GM23338 (cell line): ENCODE measurements around the gene MYL6. TPM values are rescaled to one million over a fixed set of nuclear protein-coding genes. Genes with fewer than 3 reads are reported as not detected.

Experiments used
- ATAC-seq: fragments of 200-7000 bp; cut with Tn5 transposase; 3 replicates; pipeline ENCODE4 v1.9.1; 2020
- DNase-seq: peaks from one replicate; pipeline ENCODE4 v3.0.0-alpha.2; 2015; ENCODE audit warnings: low spot score
- H2AFZ ChIP-seq: fragments of 200-600 bp; sonication (generic); 2 replicates; pipeline ENCODE4 v1.8.0; 2016; ENCODE audit warnings: antibody characterized with exemption, mild to moderate bottlenecking, moderate library complexity
- H3F3A ChIP-seq: fragments of 200-600 bp; sonication (generic); replicated peaks from 2 replicates; pipeline ENCODE4 v1.8.0; 2017; ENCODE audit warnings: antibody characterized with exemption, mixed run types, low read depth
- H3K27ac ChIP-seq: fragments of 200-600 bp; sonication (generic); 2 replicates; pipeline ENCODE4 v1.6.1; 2016; ENCODE audit warnings: low read depth
- H3K27me3 ChIP-seq: fragments of 200-600 bp; sonication (generic); 2 replicates; pipeline ENCODE4 v1.8.0; 2016; ENCODE audit warnings: mild to moderate bottlenecking, mixed run types, moderate library complexity; ENCODE audit not compliant: insufficient read depth
- H3K36me3 ChIP-seq: fragments of 200-600 bp; sonication (generic); 2 replicates; pipeline ENCODE4 v1.8.0; 2016; ENCODE audit warnings: mild to moderate bottlenecking; ENCODE audit not compliant: insufficient read depth
- H3K4me1 ChIP-seq: fragments of 200-600 bp; sonication (generic); 2 replicates; pipeline ENCODE4 v1.8.0; 2016; ENCODE audit warnings: mild to moderate bottlenecking, moderate library complexity; ENCODE audit not compliant: insufficient read depth
- H3K4me2 ChIP-seq: fragments of 200-600 bp; sonication (generic); 2 replicates; pipeline ENCODE4 v1.7.1; 2017; ENCODE audit warnings: mixed run types
- H3K4me3 ChIP-seq: fragments of 200-600 bp; sonication (generic); 2 replicates; pipeline ENCODE4 v1.6.1; 2016; ENCODE audit warnings: mixed run types
- H3K79me2 ChIP-seq: fragments of 200-600 bp; sonication (generic); replicated peaks from 2 replicates; pipeline ENCODE4 v1.8.0; 2017; ENCODE audit warnings: mild to moderate bottlenecking; ENCODE audit not compliant: insufficient read depth
- H3K9me2 ChIP-seq: fragments of 200-600 bp; sonication (generic); 2 replicates; pipeline ENCODE4 v1.8.0; 2017; ENCODE audit not compliant: insufficient read depth
- H4K20me1 ChIP-seq: fragments of 200-600 bp; sonication (generic); replicated peaks from 2 replicates; pipeline ENCODE4 v1.8.0; 2017; ENCODE audit warnings: mild to moderate bottlenecking; ENCODE audit not compliant: insufficient read depth
- H3K27ac Mint-ChIP-seq: 2 replicates; pipeline ENCODE4 v1.8.0; 2020; ENCODE audit warnings: inconsistent platforms, mild to moderate bottlenecking, moderate library complexity, mixed read lengths
- H3K27me3 Mint-ChIP-seq: 3 replicates; pipeline ENCODE4 v1.8.0; 2022; ENCODE audit warnings: low read depth, mild to moderate bottlenecking, moderate library complexity, mixed read lengths, inconsistent platforms; ENCODE audit not compliant: insufficient read depth, poor library complexity
- H3K36me3 Mint-ChIP-seq: 3 replicates; pipeline ENCODE4 v1.8.0; 2021; ENCODE audit warnings: low read depth, mild to moderate bottlenecking, inconsistent platforms, moderate library complexity, mixed read lengths
- H3K4me1 Mint-ChIP-seq: 3 replicates; pipeline ENCODE4 v1.8.0; 2020; ENCODE audit warnings: mild to moderate bottlenecking, inconsistent platforms, mixed read lengths
- H3K4me3 Mint-ChIP-seq: 3 replicates; pipeline ENCODE4 v1.8.0; 2021; ENCODE audit warnings: moderate library complexity, mild to moderate bottlenecking, inconsistent platforms, mixed read lengths
- H3K9me3 Mint-ChIP-seq: 3 replicates; pipeline ENCODE4 v1.8.0; 2020; ENCODE audit warnings: moderate library complexity, mild to moderate bottlenecking, inconsistent platforms, mixed read lengths
- CREB1 ChIP-seq: fragments of 250-450 bp; sonication (Bioruptor Pico); IDR thresholded peaks from 2 replicates; pipeline ENCODE4 v1.5.0; 2020; ENCODE audit warnings: low read depth, mild to moderate bottlenecking, moderate library complexity
- CTCF ChIP-seq, 2 experiments: fragments of 200-600 bp in 1 of 2; sonication (generic) in 1 of 2; conservative IDR thresholded peaks; 2 replicates each; pipeline versions ENCODE4 v1.5.1 to v1.6.1; 2016 to 2017; ENCODE audit warnings: antibody characterized with exemption in 2 of 2, low read depth in 2 of 2, mild to moderate bottlenecking in 2 of 2, moderate library complexity in 1 of 2
- ETS1 ChIP-seq: IDR thresholded peaks from 2 replicates; pipeline ENCODE4 v1.6.1; 2016; ENCODE audit warnings: antibody characterized with exemption
- EZH2 ChIP-seq: fragments of 200-600 bp; sonication (generic); IDR thresholded peaks from one replicate; pipeline ENCODE4 v1.8.0; 2017; ENCODE audit warnings: antibody characterized with exemption, mild to moderate bottlenecking, low read depth; ENCODE audit not compliant: unreplicated experiment
- EZH2phosphoT487 ChIP-seq: fragments of 200-600 bp; sonication (generic); IDR thresholded peaks from one replicate; pipeline ENCODE4 v1.8.1; 2018; ENCODE audit warnings: antibody characterized with exemption; ENCODE audit not compliant: unreplicated experiment
- JUNB ChIP-seq: IDR thresholded peaks from one replicate; pipeline ENCODE4 v1.6.1; 2016; ENCODE audit warnings: antibody characterized with exemption; ENCODE audit not compliant: unreplicated experiment
- NANOG ChIP-seq: IDR thresholded peaks from 2 replicates; pipeline ENCODE4 v1.6.1; 2016; ENCODE audit warnings: antibody characterized with exemption, borderline replicate concordance
- POLR2AphosphoS5 ChIP-seq: IDR thresholded peaks from 2 replicates; pipeline ENCODE4 v1.6.1; 2016; ENCODE audit warnings: antibody characterized with exemption, low read depth
- REST ChIP-seq: IDR thresholded peaks from one replicate; pipeline ENCODE4 v1.6.1; 2018; ENCODE audit warnings: antibody characterized with exemption; ENCODE audit not compliant: unreplicated experiment
- STAT1 ChIP-seq: IDR thresholded peaks from one replicate; pipeline ENCODE4 v1.6.1; 2016; ENCODE audit warnings: antibody characterized with exemption; ENCODE audit not compliant: unreplicated experiment
- ZNF114 ChIP-seq: fragments of 250-450 bp; sonication (Bioruptor Pico); IDR thresholded peaks from 2 replicates; pipeline ENCODE4 v1.5.0; 2020; ENCODE audit warnings: mild to moderate bottlenecking, moderate library complexity
- ZNF331 ChIP-seq: fragments of 250-450 bp; sonication (Bioruptor Pico); IDR thresholded peaks from 2 replicates; pipeline ENCODE4 v1.5.0; 2020; ENCODE audit warnings: low read depth, mild to moderate bottlenecking, moderate library complexity
- polyA plus RNA-seq: library from polyadenylated mRNA; unstranded; fragments of >200 nt; fragmentation: Nextera tagmentation; extraction: Ambion mirVana; gene quantifications from 2 replicates; pipeline ENCODE4 v1.2.1, GENCODE V29; 2016
- total RNA-seq: library from RNA; depleted of rRNA; stranded (reverse); fragments of >200 nt; shearing (Covaris generic); gene quantifications from 2 replicates; pipeline ENCODE4 v1.2.3, GENCODE V29; 2014
- TF ChIP-seq, protein P1 (sequence below): fragments of 250-450 bp; sonication (Bioruptor Pico); IDR thresholded peaks from 2 replicates; pipeline ENCODE4 v1.5.0; 2020; ENCODE audit warnings: mild to moderate bottlenecking, moderate library complexity

The MYL6 gene
- total and polyA plus RNA-seq, 2 experiments from 2014 or later = 1,092 to 1,545 TPM

GRCh38 chr12:56189918-56190694 lies 31.9 kb downstream of the MYL6 start:
- H3K27me3 Mint-ChIP-seq = peaks cover 15% of the 10 kb centered on the region
- ATAC-seq = peak; percentile 71

More at GRCh38 chr12:56189918-56190694, 31.9 kb downstream of the MYL6 start:
- Histone ChIP-seq H2AFZ (peak overlapping the region; percentile 97), H3K4me3 (peak overlapping the region; percentile 100), H3K4me1 (peaks cover 12% of the 10 kb centered on the region), H3K36me3 (peaks cover 15% of the 10 kb centered on the region; the same call in 1 of the 2 replicates), H3K9me2 (no peaks in the 10 kb centered on the region), H3F3A (peaks cover 16% of the 10 kb centered on the region; the same call in 1 of the 2 replicates), H3K27ac (peak overlapping the region; percentile 100), H3K27me3 (no peaks in the 10 kb centered on the region), H3K4me2 (peak overlapping the region; percentile 97), H3K79me2 (peaks cover 35% of the 10 kb centered on the region), H4K20me1 (peaks cover 13% of the 10 kb centered on the region)
- Mint-ChIP-seq H3K27ac (peak overlapping the region; percentile 98), H3K4me3 (peak overlapping the region; percentile 99), H3K36me3 (peaks cover 50% of the 10 kb centered on the region), H3K9me3 (peaks cover 6% of the 10 kb centered on the region; the same call in 2 of the 3 replicates), H3K4me1 (peaks cover 29% of the 10 kb centered on the region)
- DNase-seq = peak; percentile 92
- TF ChIP-seq POLR2AphosphoS5 (no peak), EZH2phosphoT487 (no peak), CREB1 (CRISPR knock-in tag) (peak; percentile 37; the same call in 1 of the 2 replicates), STAT1 (no peak), NANOG (no peak; the same call in 1 of the 2 replicates), JUNB (no peak), ETS1 (peak; percentile 76), REST (no peak), CTCF (conservative IDR thresholded peaks at IDR 0.05; ENCODE audit: low read depth in 2 of 2) (peak in 1 of 2 experiments; percentile 2; a peak in 1 of 4 replicates), EZH2 (no peak), ZNF331 (no peak), ZNF114 (CRISPR knock-in tag) (no peak)
- TF ChIP-seq, protein P1, sequence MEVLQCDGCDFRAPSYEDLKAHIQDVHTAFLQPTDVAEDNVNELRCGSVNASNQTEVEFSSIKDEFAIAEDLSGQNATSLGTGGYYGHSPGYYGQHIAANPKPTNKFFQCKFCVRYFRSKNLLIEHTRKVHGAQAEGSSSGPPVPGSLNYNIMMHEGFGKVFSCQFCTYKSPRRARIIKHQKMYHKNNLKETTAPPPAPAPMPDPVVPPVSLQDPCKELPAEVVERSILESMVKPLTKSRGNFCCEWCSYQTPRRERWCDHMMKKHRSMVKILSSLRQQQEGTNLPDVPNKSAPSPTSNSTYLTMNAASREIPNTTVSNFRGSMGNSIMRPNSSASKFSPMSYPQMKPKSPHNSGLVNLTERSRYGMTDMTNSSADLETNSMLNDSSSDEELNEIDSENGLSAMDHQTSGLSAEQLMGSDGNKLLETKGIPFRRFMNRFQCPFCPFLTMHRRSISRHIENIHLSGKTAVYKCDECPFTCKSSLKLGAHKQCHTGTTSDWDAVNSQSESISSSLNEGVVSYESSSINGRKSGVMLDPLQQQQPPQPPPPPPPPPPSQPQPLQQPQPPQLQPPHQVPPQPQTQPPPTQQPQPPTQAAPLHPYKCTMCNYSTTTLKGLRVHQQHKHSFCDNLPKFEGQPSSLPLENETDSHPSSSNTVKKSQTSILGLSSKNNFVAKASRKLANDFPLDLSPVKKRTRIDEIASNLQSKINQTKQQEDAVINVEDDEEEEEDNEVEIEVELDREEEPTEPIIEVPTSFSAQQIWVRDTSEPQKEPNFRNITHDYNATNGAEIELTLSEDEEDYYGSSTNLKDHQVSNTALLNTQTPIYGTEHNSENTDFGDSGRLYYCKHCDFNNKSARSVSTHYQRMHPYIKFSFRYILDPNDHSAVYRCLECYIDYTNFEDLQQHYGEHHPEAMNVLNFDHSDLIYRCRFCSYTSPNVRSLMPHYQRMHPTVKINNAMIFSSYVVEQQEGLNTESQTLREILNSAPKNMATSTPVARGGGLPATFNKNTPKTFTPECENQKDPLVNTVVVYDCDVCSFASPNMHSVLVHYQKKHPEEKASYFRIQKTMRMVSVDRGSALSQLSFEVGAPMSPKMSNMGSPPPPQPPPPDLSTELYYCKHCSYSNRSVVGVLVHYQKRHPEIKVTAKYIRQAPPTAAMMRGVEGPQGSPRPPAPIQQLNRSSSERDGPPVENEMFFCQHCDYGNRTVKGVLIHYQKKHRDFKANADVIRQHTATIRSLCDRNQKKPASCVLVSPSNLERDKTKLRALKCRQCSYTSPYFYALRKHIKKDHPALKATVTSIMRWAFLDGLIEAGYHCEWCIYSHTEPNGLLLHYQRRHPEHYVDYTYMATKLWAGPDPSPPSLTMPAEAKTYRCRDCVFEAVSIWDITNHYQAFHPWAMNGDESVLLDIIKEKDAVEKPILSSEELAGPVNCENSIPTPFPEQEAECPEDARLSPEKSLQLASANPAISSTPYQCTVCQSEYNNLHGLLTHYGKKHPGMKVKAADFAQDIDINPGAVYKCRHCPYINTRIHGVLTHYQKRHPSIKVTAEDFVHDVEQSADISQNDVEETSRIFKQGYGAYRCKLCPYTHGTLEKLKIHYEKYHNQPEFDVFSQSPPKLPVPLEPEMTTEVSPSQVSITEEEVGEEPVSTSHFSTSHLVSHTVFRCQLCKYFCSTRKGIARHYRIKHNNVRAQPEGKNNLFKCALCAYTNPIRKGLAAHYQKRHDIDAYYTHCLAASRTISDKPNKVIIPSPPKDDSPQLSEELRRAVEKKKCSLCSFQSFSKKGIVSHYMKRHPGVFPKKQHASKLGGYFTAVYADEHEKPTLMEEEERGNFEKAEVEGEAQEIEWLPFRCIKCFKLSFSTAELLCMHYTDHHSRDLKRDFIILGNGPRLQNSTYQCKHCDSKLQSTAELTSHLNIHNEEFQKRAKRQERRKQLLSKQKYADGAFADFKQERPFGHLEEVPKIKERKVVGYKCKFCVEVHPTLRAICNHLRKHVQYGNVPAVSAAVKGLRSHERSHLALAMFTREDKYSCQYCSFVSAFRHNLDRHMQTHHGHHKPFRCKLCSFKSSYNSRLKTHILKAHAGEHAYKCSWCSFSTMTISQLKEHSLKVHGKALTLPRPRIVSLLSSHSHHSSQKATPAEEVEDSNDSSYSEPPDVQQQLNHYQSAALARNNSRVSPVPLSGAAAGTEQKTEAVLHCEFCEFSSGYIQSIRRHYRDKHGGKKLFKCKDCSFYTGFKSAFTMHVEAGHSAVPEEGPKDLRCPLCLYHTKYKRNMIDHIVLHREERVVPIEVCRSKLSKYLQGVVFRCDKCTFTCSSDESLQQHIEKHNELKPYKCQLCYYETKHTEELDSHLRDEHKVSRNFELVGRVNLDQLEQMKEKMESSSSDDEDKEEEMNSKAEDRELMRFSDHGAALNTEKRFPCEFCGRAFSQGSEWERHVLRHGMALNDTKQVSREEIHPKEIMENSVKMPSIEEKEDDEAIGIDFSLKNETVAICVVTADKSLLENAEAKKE (CRISPR knock-in tag) = no peak
